Measurements from ENCODE around the gene MAP3K15. TPM values are rescaled to one million over a fixed set of nuclear protein-coding genes. Genes with fewer than 3 reads are reported as not detected.
"Not testable (repeated sequence)": the region's sequence is repeated elsewhere in the genome, so short reads cannot be mapped to it uniquely, and the experiment has no call there.

MAP3K15 gene
- total RNA-seq, 1 donor from 2014 or later: 0.25 TPM

GRCh38 chrX:19487520-19488200, 27.6 kb downstream of the MAP3K15 start:
- Histone ChIP-seq H3K36me3 (no peaks in the 10 kb centered on the region), H3K4me1 (no peaks in the 10 kb centered on the region), H3K27ac (no peak overlapping the region), H3K4me3 (no peak overlapping the region), H3K27me3 (no peaks in the 10 kb centered on the region), H3K9me3 (no peaks in the 10 kb centered on the region)
- no peak for DNase-seq (ENCODE audit: extremely low spot score in 2 of 2)
- intact Hi-C loops (cut with DNase I): no loop called here
- no peak for TF ChIP-seq POLR2AphosphoS5 (IDR thresholded peaks at IDR 0.05; ENCODE audit: insufficient read depth in 1 of 2, low read depth in 1 of 2)
- no peak for TF ChIP-seq CTCF (IDR thresholded peaks at IDR 0.05)
- TF ChIP-seq POLR2A (IDR thresholded peaks at IDR 0.05): no peak

GRCh38 chrX:19479458-19479857, 35.9 kb downstream of the MAP3K15 start:
- H3K9me3 ChIP-seq: no peaks in the 10 kb centered on the region
- H3K36me3 ChIP-seq: no peaks in the 10 kb centered on the region
- no peak overlapping the region for H3K4me3 ChIP-seq
- TF ChIP-seq CTCF (IDR thresholded peaks at IDR 0.05) (no peak), POLR2AphosphoS5 (IDR thresholded peaks at IDR 0.05; ENCODE audit: insufficient read depth in 1 of 2, low read depth in 1 of 2) (no peak), POLR2A (IDR thresholded peaks at IDR 0.05) (no peak)
- intact Hi-C loops (cut with DNase I): no loop called here
- no peak overlapping the region for H3K27ac ChIP-seq
- H3K4me1 ChIP-seq: no peaks in the 10 kb centered on the region
- no peaks in the 10 kb centered on the region for H3K27me3 ChIP-seq
- no peak for DNase-seq (ENCODE audit: extremely low spot score in 2 of 2)

GRCh38 chrX:19468383-19468782, 46.9 kb downstream of the MAP3K15 start:
- H3K4me1 ChIP-seq; intact Hi-C loops (cut with DNase I); H3K4me3 ChIP-seq; DNase-seq (ENCODE audit: extremely low spot score in 2 of 2); H3K27me3 ChIP-seq; H3K9me3 ChIP-seq; H3K27ac ChIP-seq; H3K36me3 ChIP-seq: not testable (repeated sequence)

- no peak overlapping the region for H3K4me3 ChIP-seq
- no peak for TF ChIP-seq POLR2A (IDR thresholded peaks at IDR 0.05)
- no peak for TF ChIP-seq POLR2AphosphoS5 (IDR thresholded peaks at IDR 0.05; ENCODE audit: insufficient read depth in 1 of 2, low read depth in 1 of 2)
- no peaks in the 10 kb centered on the region for H3K27me3 ChIP-seq
- H3K9me3 ChIP-seq: no peaks in the 10 kb centered on the region
- no peak for DNase-seq (ENCODE audit: extremely low spot score in 2 of 2)
- H3K27ac ChIP-seq: no peak overlapping the region
- intact Hi-C loops (cut with DNase I): no loop called here
- no peaks in the 10 kb centered on the region for H3K4me1 ChIP-seq
- no peaks in the 10 kb centered on the region for H3K36me3 ChIP-seq
Observed at GRCh38 chrX:19462879-19463278, 52.4 kb downstream of the MAP3K15 start.

- DNase-seq (ENCODE audit: extremely low spot score in 2 of 2): no peak
- intact Hi-C loops (cut with DNase I): no loop called here
- H3K4me1 ChIP-seq: no peaks in the 10 kb centered on the region
- no peaks in the 10 kb centered on the region for H3K9me3 ChIP-seq
- no peaks in the 10 kb centered on the region for H3K27me3 ChIP-seq
- H3K27ac ChIP-seq: no peak overlapping the region
- no peaks in the 10 kb centered on the region for H3K36me3 ChIP-seq
- TF ChIP-seq POLR2AphosphoS5 (IDR thresholded peaks at IDR 0.05; ENCODE audit: insufficient read depth in 1 of 2, low read depth in 1 of 2) (no peak), POLR2A (IDR thresholded peaks at IDR 0.05) (no peak), CTCF (IDR thresholded peaks at IDR 0.05) (no peak)
- no peak overlapping the region for H3K4me3 ChIP-seq
Observed at GRCh38 chrX:19462231-19462630, 53.1 kb downstream of the MAP3K15 start.

GRCh38 chrX:19457662-19458061, 57.6 kb downstream of the MAP3K15 start:
- Histone ChIP-seq H3K36me3 (no peaks in the 10 kb centered on the region), H3K4me3 (no peak overlapping the region), H3K27me3 (no peaks in the 10 kb centered on the region), H3K27ac (no peak overlapping the region), H3K4me1 (no peaks in the 10 kb centered on the region), H3K9me3 (no peaks in the 10 kb centered on the region)
- intact Hi-C loops (cut with DNase I): no loop called here
- TF ChIP-seq POLR2A (IDR thresholded peaks at IDR 0.05): no peak
- TF ChIP-seq POLR2AphosphoS5 (IDR thresholded peaks at IDR 0.05; ENCODE audit: insufficient read depth in 1 of 2, low read depth in 1 of 2): no peak
- no peak for TF ChIP-seq CTCF (IDR thresholded peaks at IDR 0.05)
- no peak for DNase-seq (ENCODE audit: extremely low spot score in 2 of 2)

Data from vagina (tissue), 2 donors.